Measurements from ENCODE around the gene ART4. TPM values are rescaled to one million over a fixed set of nuclear protein-coding genes. Genes with fewer than 3 reads are reported as not detected.

ART4 gene
- total RNA-seq, 1 donor from 2014 or later, result 3.5 TPM

GRCh38 chr12:14846042-14846587 is 2.8 kb upstream of the ART4 start:
- peaks cover 30% of the 10 kb centered on the region for H3K4me1 Mint-ChIP-seq (ENCODE audit: unreplicated experiment)
- no peaks in the 10 kb centered on the region for H3K27me3 Mint-ChIP-seq (ENCODE audit: unreplicated experiment)
- H3K9me3 Mint-ChIP-seq (ENCODE audit: unreplicated experiment), result no peaks in the 10 kb centered on the region
- H3K36me3 Mint-ChIP-seq (ENCODE audit: low read depth, unreplicated experiment), result no peaks in the 10 kb centered on the region
- DNase-seq (ENCODE audit: low spot score), result no peak
- H3K4me3 Mint-ChIP-seq (ENCODE audit: unreplicated experiment), result no peak overlapping the region
- no peak overlapping the region for H3K27ac Mint-ChIP-seq (ENCODE audit: unreplicated experiment)
- TF ChIP-seq CTCF (IDR thresholded peaks at IDR 0.05; ENCODE audit: unreplicated experiment), result no peak

GRCh38 chr12:14845350-14845750 is 2.0 kb upstream of the ART4 start:
- Mint-ChIP-seq H3K4me1 (ENCODE audit: unreplicated experiment) (peaks cover 30% of the 10 kb centered on the region), H3K27me3 (ENCODE audit: unreplicated experiment) (no peaks in the 10 kb centered on the region), H3K9me3 (ENCODE audit: unreplicated experiment) (no peaks in the 10 kb centered on the region), H3K27ac (ENCODE audit: unreplicated experiment) (no peak overlapping the region), H3K36me3 (ENCODE audit: low read depth, unreplicated experiment) (no peaks in the 10 kb centered on the region), H3K4me3 (ENCODE audit: unreplicated experiment) (no peak overlapping the region)
- DNase-seq (ENCODE audit: low spot score), result peak; percentile 43
- TF ChIP-seq CTCF (IDR thresholded peaks at IDR 0.05; ENCODE audit: unreplicated experiment), result peak; percentile 40

- H3K36me3 Mint-ChIP-seq (ENCODE audit: low read depth, unreplicated experiment), result peaks cover 7% of the 10 kb centered on the region
- peaks cover 30% of the 10 kb centered on the region for H3K4me1 Mint-ChIP-seq (ENCODE audit: unreplicated experiment)
- no peak overlapping the region for H3K4me3 Mint-ChIP-seq (ENCODE audit: unreplicated experiment)
- TF ChIP-seq CTCF (IDR thresholded peaks at IDR 0.05; ENCODE audit: unreplicated experiment), result no peak
- no peak for DNase-seq (ENCODE audit: low spot score)
- no peak overlapping the region for H3K27ac Mint-ChIP-seq (ENCODE audit: unreplicated experiment)
- no peaks in the 10 kb centered on the region for H3K9me3 Mint-ChIP-seq (ENCODE audit: unreplicated experiment)
- H3K27me3 Mint-ChIP-seq (ENCODE audit: unreplicated experiment), result no peaks in the 10 kb centered on the region
Measured at GRCh38 chr12:14844401-14844800, 1.1 kb upstream of the ART4 start.

GRCh38 chr12:14842315-14842714 is 1.0 kb downstream of the ART4 start:
- Mint-ChIP-seq H3K27me3 (ENCODE audit: unreplicated experiment) (no peaks in the 10 kb centered on the region), H3K36me3 (ENCODE audit: low read depth, unreplicated experiment) (peaks cover 8% of the 10 kb centered on the region), H3K9me3 (ENCODE audit: unreplicated experiment) (no peaks in the 10 kb centered on the region), H3K4me1 (ENCODE audit: unreplicated experiment) (peaks cover 25% of the 10 kb centered on the region), H3K4me3 (ENCODE audit: unreplicated experiment) (no peak overlapping the region), H3K27ac (ENCODE audit: unreplicated experiment) (no peak overlapping the region)
- TF ChIP-seq CTCF (IDR thresholded peaks at IDR 0.05; ENCODE audit: unreplicated experiment), result no peak
- DNase-seq (ENCODE audit: low spot score), result no peak

GRCh38 chr12:14841761-14842160 is 1.6 kb downstream of the ART4 start:
- peaks cover 20% of the 10 kb centered on the region for H3K4me1 Mint-ChIP-seq (ENCODE audit: unreplicated experiment)
- peaks cover 8% of the 10 kb centered on the region for H3K36me3 Mint-ChIP-seq (ENCODE audit: low read depth, unreplicated experiment)
- TF ChIP-seq CTCF (IDR thresholded peaks at IDR 0.05; ENCODE audit: unreplicated experiment), result no peak
- no peaks in the 10 kb centered on the region for H3K9me3 Mint-ChIP-seq (ENCODE audit: unreplicated experiment)
- no peaks in the 10 kb centered on the region for H3K27me3 Mint-ChIP-seq (ENCODE audit: unreplicated experiment)
- H3K4me3 Mint-ChIP-seq (ENCODE audit: unreplicated experiment), result no peak overlapping the region
- DNase-seq (ENCODE audit: low spot score), result no peak
- no peak overlapping the region for H3K27ac Mint-ChIP-seq (ENCODE audit: unreplicated experiment)
